HCT116 (cell line): ENCODE data around the gene SYTL2. TPM values are rescaled to one million over a fixed set of nuclear protein-coding genes. Genes with fewer than 3 reads are reported as not detected.
A peak's percentile ranks its signal among the peaks of the same experiment; 100 is the strongest.

Source experiments
- ATAC-seq: fragments of 200-7000 bp; cut with Tn5 transposase; 2 replicates; pipeline ENCODE4 v1.9.1; 2020; ENCODE audit warnings: mild to moderate bottlenecking, moderate library complexity
- BruUV-seq: library from RNA; stranded (reverse); fragments of 400-500 nt; replicated peaks from 2 replicates; lab custom pipeline; 2021; lab: Mats Ljungman, UMichigan
- CTCF ChIA-PET: fragments of 300-600 bp; sonication (Branson Sonifier 250); formaldehyde crosslinking; loops from one replicate; lab custom pipeline; 2021; ENCODE audit warnings: antibody characterized with exemption; lab: Charles Lee
- POLR2A ChIA-PET: fragments of 300-600, 350-600 bp; sonication (Branson Sonifier 250); formaldehyde crosslinking; loops from one replicate; lab custom pipeline; 2021; ENCODE audit warnings: antibody characterized with exemption; lab: Charles Lee
- RAD21 ChIA-PET, 2 experiments: fragments of 300-600 bp; sonication (Branson Sonifier 250); formaldehyde crosslinking; loops; one replicate each; lab custom pipeline; 2023; ENCODE audit warnings: low total read pairs in 2 of 2; ENCODE audit not compliant: uncharacterized antibody in 2 of 2, unreplicated experiment in 2 of 2, low non-redundant PET in 1 of 2; lab: Charles Lee
- DNase-seq: peaks from one replicate; pipeline ENCODE4 v3.0.0-alpha.2; 2010; ENCODE audit warnings: low read depth, low spot score
- H2AFZ ChIP-seq: fragments of 200-600 bp; shearing (Covaris generic), sonication (generic); 2 replicates; pipeline ENCODE4 v1.6.1; 2017; ENCODE audit warnings: low read depth, mixed run types, mixed read lengths, antibody characterized with exemption, low read length; ENCODE audit not compliant: poor library complexity, severe bottlenecking
- H3K27ac ChIP-seq: 2 replicates; pipeline ENCODE4 v1.5.1; 2012; ENCODE audit warnings: low read depth, low read length
- H3K27me3 ChIP-seq: fragments of 200-600 bp; sonication (generic); 2 replicates; pipeline ENCODE4 v1.6.1; 2016; ENCODE audit warnings: mixed run types, low read length, mixed read lengths; ENCODE audit not compliant: insufficient read depth
- H3K36me3 ChIP-seq, 2 experiments: fragments of 200-500 bp in 1 of 2; fragments of 200-600 bp in 1 of 2; sonication (Bioruptor generic) in 1 of 2; sonication (generic) in 1 of 2; 2 replicates each; pipeline versions ENCODE4 v1.5.1 to v1.6.1; 2014 to 2016; ENCODE audit warnings: low read length in 2 of 2, inconsistent platforms in 1 of 2, mixed read lengths in 1 of 2, mixed run types in 1 of 2; ENCODE audit not compliant: insufficient read depth in 2 of 2, control insufficient read depth in 1 of 2
- H3K4me1 ChIP-seq, 2 experiments: fragments of 200-600 bp in 1 of 2; sonication (generic) in 1 of 2; 2 replicates each; pipeline versions ENCODE4 v1.5.1 to v1.6.1; 2012 to 2017; ENCODE audit warnings: low read length in 2 of 2, inconsistent platforms in 1 of 2, mild to moderate bottlenecking in 1 of 2, mixed read lengths in 1 of 2, mixed run types in 1 of 2, moderate library complexity in 1 of 2; ENCODE audit not compliant: insufficient read depth in 2 of 2, control insufficient read depth in 1 of 2
- H3K4me2 ChIP-seq: fragments of 200-600 bp; sonication (generic); 2 replicates; pipeline ENCODE4 v1.6.1; 2017; ENCODE audit warnings: mixed run types, low read length, mixed read lengths
- H3K4me3 ChIP-seq, 2 experiments: fragments of 200-600 bp in 1 of 2; sonication (generic) in 1 of 2; replicated peaks in 1 of 2; 2 replicates each; pipeline ENCODE4 v1.5.1; 2011 to 2016; ENCODE audit warnings: low read length in 2 of 2, control low read depth in 1 of 2, low read depth in 1 of 2, mild to moderate bottlenecking in 1 of 2, mixed read lengths in 1 of 2, mixed run types in 1 of 2
- H3K79me2 ChIP-seq: fragments of 200-600 bp; sonication (generic); 2 replicates; pipeline ENCODE4 v1.6.1; 2017; ENCODE audit warnings: mild to moderate bottlenecking, mixed run types, low read length, moderate library complexity, mixed read lengths; ENCODE audit not compliant: insufficient read depth
- H3K9ac ChIP-seq: fragments of 200-600 bp; sonication (generic); 2 replicates; pipeline ENCODE4 v1.6.1; 2016; ENCODE audit warnings: low read length, mixed read lengths
- H3K9me2 ChIP-seq: fragments of 200-600 bp; sonication (generic), shearing (Covaris generic); 2 replicates; pipeline ENCODE4 v1.6.1; 2017; ENCODE audit warnings: mixed run types, mild to moderate bottlenecking, moderate library complexity; ENCODE audit not compliant: insufficient read depth
- H3K9me3 ChIP-seq, 2 experiments: fragments of 200-500 bp in 1 of 2; fragments of 200-600 bp in 1 of 2; sonication (Bioruptor generic) in 1 of 2; sonication (generic) in 1 of 2; 2 replicates each; pipeline ENCODE4 v1.6.1; 2014 to 2017; ENCODE audit warnings: low read length in 2 of 2, mixed read lengths in 2 of 2, inconsistent platforms in 1 of 2, low read depth in 1 of 2, mild to moderate bottlenecking in 1 of 2, mixed run types in 1 of 2, moderate library complexity in 1 of 2; ENCODE audit not compliant: control insufficient read depth in 1 of 2, insufficient read depth in 1 of 2
- H4K20me1 ChIP-seq: fragments of 200-600 bp; sonication (generic), shearing (Covaris generic); 2 replicates; pipeline ENCODE4 v1.6.1; 2017; ENCODE audit warnings: mixed run types, mild to moderate bottlenecking, moderate library complexity; ENCODE audit not compliant: insufficient read depth
- EZH2 ChIP-seq: fragments of 200-600 bp; sonication (generic); IDR thresholded peaks from 2 replicates; pipeline ENCODE4 v1.6.1; 2017; ENCODE audit warnings: antibody characterized with exemption, mixed run types
- RAD21 ChIP-seq: IDR thresholded peaks from 2 replicates; pipeline ENCODE4 v1.6.1; 2012; ENCODE audit warnings: low read depth, mild to moderate bottlenecking
- SIN3A ChIP-seq: IDR thresholded peaks from 2 replicates; pipeline ENCODE4 v1.6.1; 2012; ENCODE audit warnings: low read depth
- SRF ChIP-seq: IDR thresholded peaks from 2 replicates; pipeline ENCODE4 v1.6.1; 2012; ENCODE audit warnings: low read depth
- intact Hi-C: fragments of 100-400 bp; cut with micrococcal nuclease; formaldehyde crosslinking; loops from 2 replicates; pipeline ENCODE4 v1.10.0; 2022
- total RNA-seq: library from RNA; stranded (reverse); gene quantifications from one replicate; pipeline ENCODE4 v1.2.1, GENCODE V29; 2021; ENCODE audit not compliant: unreplicated experiment
- TF ChIP-seq, protein P1 (sequence below): IDR thresholded peaks from 2 replicates; pipeline ENCODE4 v1.6.1; 2012; ENCODE audit warnings: low read depth

The SYTL2 gene
- total RNA-seq, 1 experiment from 2014 or later = 12.6 TPM

DNA sequence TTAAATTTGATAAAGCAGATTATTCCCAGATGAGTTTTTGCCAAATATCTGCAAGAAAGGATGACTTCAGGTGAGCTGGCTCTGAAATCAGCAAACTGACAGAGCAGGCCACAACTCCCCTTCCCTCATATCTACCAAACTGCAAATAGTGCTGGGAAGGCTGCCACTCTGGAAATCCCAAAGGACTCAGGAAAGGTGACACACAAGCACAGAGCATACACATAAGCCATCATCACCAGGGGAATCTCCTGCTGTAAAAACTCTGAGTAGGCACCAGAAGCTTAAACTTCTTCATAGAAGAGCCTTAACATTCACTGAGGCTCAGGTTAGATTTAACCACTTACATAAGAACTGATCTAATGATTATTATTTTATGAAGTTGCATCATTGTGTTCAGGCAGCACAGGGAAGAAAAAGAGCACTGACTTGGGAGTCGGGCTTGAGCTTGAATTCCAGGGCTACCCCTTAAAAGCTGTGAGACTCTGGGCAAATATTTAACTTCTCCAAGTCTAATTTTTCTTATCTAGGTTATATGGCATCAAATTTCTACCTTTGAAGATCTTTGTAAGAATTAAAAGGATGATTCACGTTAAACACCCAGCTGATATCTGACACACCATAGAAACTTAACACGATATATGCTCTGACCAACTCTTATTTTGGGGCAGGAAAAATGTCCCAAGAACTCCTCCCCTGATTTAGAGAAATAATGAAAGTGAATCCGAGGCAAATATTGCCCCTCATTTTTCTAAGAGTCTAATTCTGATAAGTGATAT lies 15.0 kb downstream of the SYTL2 start:
- Histone ChIP-seq H3K27ac (no peak overlapping the region), H2AFZ (no peak overlapping the region), H3K36me3 (no peaks in the 10 kb centered on the region), H3K27me3 (no peaks in the 10 kb centered on the region), H3K9me2 (no peaks in the 10 kb centered on the region), H3K79me2 (no peaks in the 10 kb centered on the region), H3K4me2 (peak overlapping the region; percentile 14), H3K4me3 (no peak overlapping the region), H4K20me1 (no peaks in the 10 kb centered on the region), H3K9ac (no peak overlapping the region), H3K4me1 (peaks cover 0 to 22% of the 10 kb centered on the region in 2 experiments; a peak in 2 of 4 replicates), H3K9me3 (no peaks in the 10 kb centered on the region)
- intact Hi-C loops = no loop called here
- RAD21 ChIA-PET = no interaction called here
- POLR2A ChIA-PET = no interaction called here
- CTCF ChIA-PET = interaction anchor here (1.6 kb wide), 1 partner anchor 14 kb away, joined by 5 read pairs; no protein-coding TSS in a partner anchor
- no peak for ATAC-seq
- TF ChIP-seq, protein P1, sequence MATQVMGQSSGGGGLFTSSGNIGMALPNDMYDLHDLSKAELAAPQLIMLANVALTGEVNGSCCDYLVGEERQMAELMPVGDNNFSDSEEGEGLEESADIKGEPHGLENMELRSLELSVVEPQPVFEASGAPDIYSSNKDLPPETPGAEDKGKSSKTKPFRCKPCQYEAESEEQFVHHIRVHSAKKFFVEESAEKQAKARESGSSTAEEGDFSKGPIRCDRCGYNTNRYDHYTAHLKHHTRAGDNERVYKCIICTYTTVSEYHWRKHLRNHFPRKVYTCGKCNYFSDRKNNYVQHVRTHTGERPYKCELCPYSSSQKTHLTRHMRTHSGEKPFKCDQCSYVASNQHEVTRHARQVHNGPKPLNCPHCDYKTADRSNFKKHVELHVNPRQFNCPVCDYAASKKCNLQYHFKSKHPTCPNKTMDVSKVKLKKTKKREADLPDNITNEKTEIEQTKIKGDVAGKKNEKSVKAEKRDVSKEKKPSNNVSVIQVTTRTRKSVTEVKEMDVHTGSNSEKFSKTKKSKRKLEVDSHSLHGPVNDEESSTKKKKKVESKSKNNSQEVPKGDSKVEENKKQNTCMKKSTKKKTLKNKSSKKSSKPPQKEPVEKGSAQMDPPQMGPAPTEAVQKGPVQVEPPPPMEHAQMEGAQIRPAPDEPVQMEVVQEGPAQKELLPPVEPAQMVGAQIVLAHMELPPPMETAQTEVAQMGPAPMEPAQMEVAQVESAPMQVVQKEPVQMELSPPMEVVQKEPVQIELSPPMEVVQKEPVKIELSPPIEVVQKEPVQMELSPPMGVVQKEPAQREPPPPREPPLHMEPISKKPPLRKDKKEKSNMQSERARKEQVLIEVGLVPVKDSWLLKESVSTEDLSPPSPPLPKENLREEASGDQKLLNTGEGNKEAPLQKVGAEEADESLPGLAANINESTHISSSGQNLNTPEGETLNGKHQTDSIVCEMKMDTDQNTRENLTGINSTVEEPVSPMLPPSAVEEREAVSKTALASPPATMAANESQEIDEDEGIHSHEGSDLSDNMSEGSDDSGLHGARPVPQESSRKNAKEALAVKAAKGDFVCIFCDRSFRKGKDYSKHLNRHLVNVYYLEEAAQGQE = no peak
- TF ChIP-seq SIN3A (no peak), EZH2 (no peak), RAD21 (no peak), SRF (no peak)
- no TSS peak for BruUV-seq
- DNase-seq = no peak
